Astrocyte of the hippocampus (primary cell): Measurements from ENCODE around the gene OPTN.
"Not testable (repeated sequence)": the region's sequence is repeated elsewhere in the genome, so short reads cannot be mapped to it uniquely, and the experiment has no call there.

ENCODE experiments used
- DNase-seq: peaks from one replicate; pipeline ENCODE4 v3.0.0; 2011; ENCODE audit warnings: low read depth, low spot score

The OPTN gene

DNA sequence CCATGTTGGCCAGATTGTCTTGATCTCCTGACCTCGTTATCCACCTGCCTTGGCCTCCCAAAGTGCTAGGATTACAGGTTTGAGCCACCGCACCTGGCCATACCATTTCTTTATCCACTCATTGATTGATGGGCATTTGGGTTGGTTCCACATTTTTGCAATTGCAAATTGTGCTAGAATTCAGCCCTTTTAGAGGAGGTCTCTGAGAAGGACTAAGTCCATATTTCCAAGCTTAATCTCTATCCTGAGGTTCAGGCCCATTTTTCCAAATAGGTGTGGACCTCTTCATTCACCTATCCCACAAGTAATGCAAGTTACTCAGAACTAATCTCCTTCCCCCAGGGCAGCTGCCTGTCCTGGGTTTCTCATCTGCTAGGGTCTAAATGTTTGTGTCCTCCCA lies 9.7 kb upstream of the OPTN start:
- DNase-seq = no peak

GRCh38 chr10:13091801-13092200 lies 8.2 kb upstream of the OPTN start:
- DNase-seq = no peak

- no peak for DNase-seq
These were observed 7.5 kb upstream of the OPTN start for GRCh38 chr10:13092291-13093102.

DNA sequence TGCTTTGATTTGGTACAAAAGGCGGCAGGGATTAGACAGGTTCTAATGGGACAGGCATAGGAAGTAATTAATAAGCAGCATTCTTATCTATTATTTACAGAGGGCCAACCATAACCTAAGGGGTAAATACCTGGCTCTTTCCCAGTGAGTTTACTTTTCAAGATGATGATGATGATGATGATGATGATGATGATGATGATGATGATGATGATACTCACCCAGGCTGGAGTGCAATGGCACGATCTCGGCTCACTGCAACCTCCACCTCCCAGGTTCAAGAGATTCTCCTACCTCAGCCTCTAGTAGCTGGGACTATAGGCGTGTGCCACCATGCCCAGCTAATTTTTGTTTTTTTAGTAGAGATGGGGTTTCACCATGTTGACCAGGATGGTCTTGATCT lies 5.9 kb upstream of the OPTN start:
- DNase-seq = not testable (repeated sequence)

- no peak for DNase-seq
These were observed 4.9 kb upstream of the OPTN start for GRCh38 chr10:13095094-13095493.

- DNase-seq = no peak
These were observed 4.0 kb upstream of the OPTN start for GRCh38 chr10:13095929-13096328.

DNA sequence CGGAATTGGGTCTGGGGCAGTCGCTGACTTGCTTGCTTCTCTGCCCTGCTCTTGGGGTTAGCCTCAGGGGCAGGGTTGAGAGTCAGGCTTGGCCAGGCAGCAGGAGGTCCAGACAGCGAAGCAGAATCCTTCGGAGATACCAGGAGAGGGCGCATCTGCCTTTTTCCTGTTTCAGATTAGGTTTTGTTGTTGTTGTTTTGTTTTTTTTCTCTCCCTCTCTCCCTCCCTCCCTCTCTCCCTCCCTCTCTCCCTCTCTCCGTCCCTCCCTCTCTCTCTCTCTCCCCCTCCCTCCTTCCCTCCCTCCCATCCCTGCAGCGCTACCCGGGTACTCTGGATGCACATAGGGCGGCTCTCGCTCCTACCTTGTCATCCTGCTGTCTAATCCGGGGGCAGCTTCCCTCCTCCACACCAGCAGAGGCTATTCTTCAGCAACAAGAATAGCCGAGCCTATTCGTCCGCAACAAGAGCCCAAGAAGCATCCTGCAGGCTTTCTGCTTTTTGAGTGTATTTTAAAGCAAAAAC lies 758 bp upstream of the OPTN start:
- DNase-seq = no peak

DNA sequence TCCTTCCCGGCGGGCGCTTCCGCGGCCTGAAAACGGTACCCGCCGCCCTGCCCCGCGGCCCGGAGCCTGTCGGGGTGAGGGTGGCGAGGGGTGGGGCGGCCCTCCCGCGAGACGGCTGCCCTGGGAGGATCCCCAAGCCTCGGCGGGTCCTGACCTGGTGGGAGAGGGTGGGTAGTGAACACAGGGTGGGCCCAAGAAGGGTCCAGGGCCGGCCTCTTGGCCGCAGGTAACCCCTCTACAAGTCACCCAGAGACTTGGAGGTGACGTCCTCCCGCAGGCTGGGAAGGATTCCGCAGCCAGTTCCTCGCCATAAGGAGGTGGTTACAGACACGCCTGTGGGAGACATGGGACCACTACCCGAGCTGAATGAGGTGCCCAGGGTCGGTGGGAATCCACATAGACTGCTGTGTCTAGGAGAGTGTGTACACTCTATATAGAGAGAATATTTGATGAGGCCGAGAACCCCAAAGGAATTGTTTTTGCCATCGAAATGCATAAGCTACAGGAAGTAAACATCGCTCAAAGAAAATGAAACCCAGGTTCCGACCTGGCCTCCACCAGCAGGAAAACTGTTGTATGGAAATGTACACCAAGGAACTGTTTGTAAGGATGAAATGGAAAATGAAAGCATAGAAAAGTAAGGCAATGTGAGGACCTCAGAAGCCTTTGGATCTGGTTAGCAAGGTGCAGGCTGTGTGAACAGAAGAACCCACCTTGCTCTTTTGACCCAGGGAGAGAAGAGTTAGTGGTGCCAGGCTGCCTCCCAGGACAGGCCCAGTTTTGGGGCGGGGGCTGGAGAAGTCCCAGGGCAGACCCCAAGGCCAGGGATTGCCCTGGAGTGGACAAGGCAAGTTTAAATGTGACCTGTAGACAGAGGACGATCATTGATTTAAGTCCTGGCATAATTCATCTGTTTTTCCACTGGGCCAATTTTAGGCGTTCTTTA lies 659 bp downstream of the OPTN start:
- peak; percentile 62 for DNase-seq

DNA sequence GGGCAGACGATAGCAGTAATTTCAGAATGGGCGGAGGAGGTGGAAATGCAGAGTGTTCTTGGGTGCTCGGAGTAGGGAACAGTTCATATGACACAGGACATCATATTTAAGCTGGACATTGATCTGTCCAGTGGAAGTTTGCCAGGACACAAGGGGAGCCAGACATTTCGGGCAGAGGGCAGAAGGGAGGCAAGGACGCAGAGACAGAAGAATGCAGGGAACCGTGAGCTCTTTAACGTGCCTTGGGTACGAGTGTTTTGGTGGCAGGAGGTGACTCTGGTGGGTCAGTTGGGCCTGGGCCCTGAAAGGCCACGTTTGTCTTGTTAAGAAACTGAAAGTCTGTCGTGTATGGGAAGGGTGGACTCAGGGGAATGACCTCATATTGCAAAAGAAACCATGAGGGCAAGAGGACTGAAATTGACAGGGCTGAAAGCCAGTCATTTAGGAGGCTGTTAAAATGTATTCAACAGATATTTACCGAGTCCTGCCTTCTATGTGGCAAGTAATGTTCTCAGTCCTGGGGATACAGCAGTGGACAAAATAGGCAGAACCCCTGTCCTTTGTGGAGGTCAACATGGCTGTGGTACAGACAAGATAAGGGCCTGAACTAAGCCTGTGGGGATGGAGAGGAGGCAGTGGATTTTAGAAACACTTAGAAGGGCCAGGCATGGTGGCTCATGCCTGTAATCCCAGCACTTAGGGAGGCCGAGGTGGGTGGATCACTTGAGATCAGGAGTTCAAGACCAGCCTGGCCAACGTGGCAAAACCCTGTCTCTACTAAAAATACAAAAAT lies 2.2 kb downstream of the OPTN start:
- peak; percentile 20 for DNase-seq

- no peak for DNase-seq
These were observed 3.6 kb downstream of the OPTN start for GRCh38 chr10:13103554-13103953.

DNA sequence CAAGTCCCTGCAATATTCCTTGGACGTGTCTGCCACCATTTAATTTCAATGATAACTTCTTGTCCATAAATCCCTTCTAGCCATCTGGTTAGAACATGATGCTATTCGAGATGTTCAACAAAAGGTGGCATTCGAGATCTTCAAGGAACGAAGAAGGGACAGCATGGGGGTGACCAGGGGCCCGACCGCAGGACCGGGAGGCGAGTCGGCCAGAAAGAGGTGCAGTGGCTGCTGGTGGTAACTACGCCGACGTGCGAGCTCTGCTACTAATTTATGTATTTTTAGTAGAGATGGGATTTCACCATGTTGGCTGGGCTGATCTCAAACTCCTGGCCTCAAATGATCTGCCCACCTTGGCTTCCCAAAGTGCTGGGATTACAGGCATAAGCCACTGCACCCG lies 4.7 kb downstream of the OPTN start:
- no peak for DNase-seq

DNA sequence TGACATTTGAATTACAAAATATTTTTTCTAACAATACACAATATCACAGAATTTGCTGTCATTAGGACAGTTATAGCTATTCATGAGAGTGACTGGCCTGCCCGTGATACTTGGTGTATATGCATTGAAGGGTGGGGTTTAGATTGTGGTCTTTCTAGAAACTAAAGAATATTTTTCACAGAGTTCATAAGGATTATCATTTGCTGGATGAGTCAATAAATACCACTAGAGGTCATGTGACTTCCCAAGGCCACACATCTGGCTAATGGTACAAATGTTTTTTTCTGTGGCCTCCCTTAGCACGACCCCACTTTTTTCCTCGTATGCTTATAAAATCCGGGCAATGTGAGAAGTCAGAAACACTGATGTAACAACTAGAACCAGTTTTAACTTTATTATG lies 5.2 kb downstream of the OPTN start:
- no peak for DNase-seq

GRCh38 chr10:13106387-13107045 lies 6.6 kb downstream of the OPTN start:
- DNase-seq = no peak

- no peak for DNase-seq
These were observed 10.9 kb downstream of the OPTN start for GRCh38 chr10:13110908-13111307.

GRCh38 chr10:13113544-13113943 lies 13.6 kb downstream of the OPTN start:
- no peak for DNase-seq

- no peak for DNase-seq
These were observed 16.2 kb downstream of the OPTN start for GRCh38 chr10:13115832-13116803.

- no peak for DNase-seq
These were observed 18.1 kb downstream of the OPTN start for GRCh38 chr10:13117841-13118783.

- DNase-seq = no peak
These were observed 18.9 kb downstream of the OPTN start for GRCh38 chr10:13118784-13119410.
